MM.1S (cell line): ENCODE measurements around the gene SLC16A10.

ENCODE experiments used
- EZH2 ChIP-seq: fragments of 300-600 bp; sonication (generic); optimal IDR thresholded peaks from 2 replicates; pipeline ENCODE3; 2017; ENCODE audit warnings: low read depth, mild to moderate bottlenecking, antibody characterized with exemption, low read length, mixed read lengths
- EZH2phosphoT487 ChIP-seq: fragments of 300-600 bp; sonication (generic); IDR thresholded peaks from 2 replicates; pipeline ENCODE4 v1.6.1; 2018; ENCODE audit warnings: antibody characterized with exemption, low read length
- TF ChIP-seq, protein P1 (sequence below): fragments of 300-600 bp; sonication (generic); IDR thresholded peaks from 2 replicates; pipeline ENCODE4 v1.5.1; 2016; ENCODE audit warnings: antibody characterized with exemption, low read length, mixed read lengths

GRCh38 chr6:111113336-111114086 is 26.2 kb downstream of the SLC16A10 start:
- TF ChIP-seq, protein P1, sequence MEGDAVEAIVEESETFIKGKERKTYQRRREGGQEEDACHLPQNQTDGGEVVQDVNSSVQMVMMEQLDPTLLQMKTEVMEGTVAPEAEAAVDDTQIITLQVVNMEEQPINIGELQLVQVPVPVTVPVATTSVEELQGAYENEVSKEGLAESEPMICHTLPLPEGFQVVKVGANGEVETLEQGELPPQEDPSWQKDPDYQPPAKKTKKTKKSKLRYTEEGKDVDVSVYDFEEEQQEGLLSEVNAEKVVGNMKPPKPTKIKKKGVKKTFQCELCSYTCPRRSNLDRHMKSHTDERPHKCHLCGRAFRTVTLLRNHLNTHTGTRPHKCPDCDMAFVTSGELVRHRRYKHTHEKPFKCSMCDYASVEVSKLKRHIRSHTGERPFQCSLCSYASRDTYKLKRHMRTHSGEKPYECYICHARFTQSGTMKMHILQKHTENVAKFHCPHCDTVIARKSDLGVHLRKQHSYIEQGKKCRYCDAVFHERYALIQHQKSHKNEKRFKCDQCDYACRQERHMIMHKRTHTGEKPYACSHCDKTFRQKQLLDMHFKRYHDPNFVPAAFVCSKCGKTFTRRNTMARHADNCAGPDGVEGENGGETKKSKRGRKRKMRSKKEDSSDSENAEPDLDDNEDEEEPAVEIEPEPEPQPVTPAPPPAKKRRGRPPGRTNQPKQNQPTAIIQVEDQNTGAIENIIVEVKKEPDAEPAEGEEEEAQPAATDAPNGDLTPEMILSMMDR = no peak
- no peak for TF ChIP-seq EZH2
- no peak for TF ChIP-seq EZH2phosphoT487
